Stimulated activated CD4-positive, alpha-beta T cell treated with anti-CD3 and anti-CD28 coated beads, TNF-alpha, amount 100 ng/mL, for 48 hours (primary cell): ENCODE measurements around the gene GPSM3.
"Not testable (repeated sequence)": the region's sequence is repeated elsewhere in the genome, so short reads cannot be mapped to it uniquely, and the experiment has no call there.

Experiments used
- DNase-seq, 3 donors: peaks; one replicate each; pipeline ENCODE4 v3.0.0-alpha.2; 2020; ENCODE audit warnings: low read depth in 3 of 3

Gene GPSM3

GRCh38 chr6:32187725-32188380 is 4.6 kb downstream of the GPSM3 start:
- DNase-seq: not testable (repeated sequence)

GRCh38 chr6:32187009-32187709 is 5.3 kb downstream of the GPSM3 start:
- DNase-seq: no peak

- DNase-seq: not testable (repeated sequence)
Observed at GRCh38 chr6:32186151-32186840, 6.1 kb downstream of the GPSM3 start.

GRCh38 chr6:32185681-32186131 is 6.7 kb downstream of the GPSM3 start:
- DNase-seq: peak in 1 of 3 donors; percentile 34

- DNase-seq: no peak
Observed at GRCh38 chr6:32184084-32184640, 8.3 kb downstream of the GPSM3 start, which contains the start of gene AGER. TSS of gene AGER (minus strand) at chr6:32184253. CDS start at chr6:32184222, 31 bp downstream.

- no peak for DNase-seq
Observed at GRCh38 chr6:32183483-32184083, 8.9 kb downstream of the GPSM3 start.

- DNase-seq: no peak
Observed at GRCh38 chr6:32183030-32183429, 9.4 kb downstream of the GPSM3 start.

- DNase-seq: no peak
Observed at GRCh38 chr6:32182555-32182981, 9.9 kb downstream of the GPSM3 start.

- no peak for DNase-seq
Observed at GRCh38 chr6:32181915-32182529, 10.4 kb downstream of the GPSM3 start.

GRCh38 chr6:32181148-32181702 is 11.2 kb downstream of the GPSM3 start:
- no peak for DNase-seq

- no peak for DNase-seq
Observed at GRCh38 chr6:32179766-32180405, 12.6 kb downstream of the GPSM3 start.

GRCh38 chr6:32178547-32179440 is 13.6 kb downstream of the GPSM3 start:
- DNase-seq: no peak

- DNase-seq: peak; percentile 82 to 92 (median 90)
Observed at GRCh38 chr6:32177788-32178546, 14.5 kb downstream of the GPSM3 start, which contains the start of gene RNF5. TSS of gene RNF5 (plus strand) at chr6:32178405. CDS start at chr6:32178512, 107 bp downstream.

GRCh38 chr6:32177183-32177787 is 15.2 kb downstream of the GPSM3 start:
- no peak for DNase-seq

- no peak for DNase-seq
Observed at GRCh38 chr6:32176476-32177182, 15.8 kb downstream of the GPSM3 start.

- DNase-seq: peak; percentile 93 to 95 (median 93)
Observed at GRCh38 chr6:32175711-32176475, 16.6 kb downstream of the GPSM3 start, which contains the start of gene AGPAT1. TSS of gene AGPAT1 (minus strand) at chr6:32176084. CDS start at chr6:32171496, 4,588 bp downstream.

- no peak for DNase-seq
Observed at GRCh38 chr6:32175322-32175710, 17.1 kb downstream of the GPSM3 start.
